K562 (cell line): ENCODE results near the gene NMNAT1. TPM values are rescaled to one million over a fixed set of nuclear protein-coding genes. Genes with fewer than 3 reads are reported as not detected.
"Not testable (repeated sequence)": the region's sequence is repeated elsewhere in the genome, so short reads cannot be mapped to it uniquely, and the experiment has no call there.

Experiments used
- ATAC-seq: fragments of 200-7000 bp; cut with Tn5 transposase; 3 replicates; pipeline ENCODE4 v1.9.1; 2020; ENCODE audit warnings: moderate library complexity
- BruUV-seq: library from RNA; stranded (reverse); fragments of 400-500 nt; replicated peaks from 2 replicates; lab custom pipeline; 2021; lab: Mats Ljungman, UMichigan
- CTCF ChIA-PET: fragments of 300-600 bp; formaldehyde crosslinking; extraction: SDS; loops from one replicate; lab custom pipeline; 2021; ENCODE audit warnings: low intra/inter-chr PET ratio; lab: Yijun Ruan, JAX
- POLR2A ChIA-PET: fragments of 300-600, 350-650 bp; sonication (Branson Sonifier 250); formaldehyde crosslinking; extraction: SDS; loops from one replicate; lab custom pipeline; 2021; ENCODE audit warnings: antibody characterized with exemption, inconsistent platforms; lab: Yijun Ruan, JAX
- DNase-seq, 4 experiments: peaks; one replicate each; pipeline versions ENCODE4 v3.0.0 to v3.0.0-alpha.2; 2011 to 2018; ENCODE audit warnings: low spot score in 3 of 4, mixed read lengths in 3 of 4; ENCODE audit errors: extremely low read depth in 1 of 4
- FAIRE-seq: peaks from 2 replicates; lab custom pipeline; 2011; peaks lifted over from hg19 to GRCh38; lab: Jason Lieb, UNC
- H2AFZ ChIP-seq: 2 replicates; pipeline ENCODE4 v1.6.0; 2011; ENCODE audit warnings: low read depth, low read length, control low read depth, inconsistent platforms
- H3K27ac ChIP-seq: fragments of 200-600 bp; 3 replicates; pipeline ENCODE4 v1.8.0; 2011; ENCODE audit warnings: low read depth, mild to moderate bottlenecking, control low read depth, inconsistent platforms, low read length, moderate library complexity, mixed read lengths; ENCODE audit errors: extremely low read depth
- H3K27me3 ChIP-seq, 2 experiments: fragments of 300-600 bp in 1 of 2; 2 replicates in 1 of 2; 3 replicates in 1 of 2; pipeline versions ENCODE4 v1.6.0 to v1.8.0; 2011; ENCODE audit warnings: inconsistent platforms in 2 of 2, low read length in 2 of 2, mild to moderate bottlenecking in 1 of 2, mixed read lengths in 1 of 2, moderate library complexity in 1 of 2; ENCODE audit not compliant: control insufficient read depth in 2 of 2, insufficient read depth in 2 of 2
- H3K36me3 ChIP-seq: fragments of 300-600 bp; 3 replicates; pipeline ENCODE4 v1.8.0; 2011; ENCODE audit warnings: mild to moderate bottlenecking, low read length, inconsistent platforms; ENCODE audit not compliant: control insufficient read depth, insufficient read depth
- H3K4me1 ChIP-seq, 2 experiments: fragments of 200-600 bp in 1 of 2; replicated peaks in 1 of 2; 2 replicates in 1 of 2; 3 replicates in 1 of 2; pipeline versions ENCODE4 v1.5.1 to v1.8.0; 2011; ENCODE audit warnings: inconsistent platforms in 2 of 2, low read length in 2 of 2, mild to moderate bottlenecking in 1 of 2, mixed read lengths in 1 of 2, moderate library complexity in 1 of 2; ENCODE audit not compliant: control insufficient read depth in 2 of 2, insufficient read depth in 2 of 2
- H3K4me2 ChIP-seq: 2 replicates; pipeline ENCODE4 v1.6.1; 2011; ENCODE audit warnings: low read length, control low read depth, inconsistent platforms, mixed read lengths; ENCODE audit not compliant: insufficient read depth
- H3K4me3 ChIP-seq: fragments of 200-600 bp; sonication (generic), shearing (Covaris generic); 2 replicates; pipeline ENCODE4 v1.5.1; 2016; ENCODE audit warnings: control low read depth, inconsistent platforms
- H3K79me2 ChIP-seq: fragments of 200-600 bp; 3 replicates; pipeline ENCODE4 v1.8.0; 2011; ENCODE audit warnings: low read length, inconsistent platforms; ENCODE audit not compliant: control insufficient read depth, insufficient read depth
- H3K9ac ChIP-seq, 2 experiments: 2 replicates each; pipeline versions ENCODE4 v1.6.0 to v1.6.1; 2011; ENCODE audit warnings: low read depth in 2 of 2, low read length in 2 of 2, control low read depth in 1 of 2, inconsistent platforms in 1 of 2, mild to moderate bottlenecking in 1 of 2, mixed read lengths in 1 of 2; ENCODE audit not compliant: insufficient read depth in 1 of 2
- H3K9me1 ChIP-seq: one replicate; pipeline ENCODE4 v1.6.0; 2011; ENCODE audit warnings: inconsistent platforms, mild to moderate bottlenecking, low read length, moderate library complexity; ENCODE audit not compliant: control insufficient read depth, insufficient read depth
- H3K9me3 ChIP-seq: replicated peaks from 2 replicates; pipeline ENCODE4 v1.5.1; 2011; ENCODE audit warnings: low read depth, low read length, inconsistent platforms; ENCODE audit not compliant: control insufficient read depth, insufficient read depth
- H4K20me1 ChIP-seq: replicated peaks from 2 replicates; pipeline ENCODE4 v1.6.1; 2011; ENCODE audit warnings: low read length, inconsistent platforms, mixed read lengths; ENCODE audit not compliant: control insufficient read depth, insufficient read depth
- ARHGAP35 ChIP-seq: fragments of 450-650 bp; IDR thresholded peaks from 2 replicates; pipeline ENCODE4 v1.6.1; 2018; ENCODE audit not compliant: partially characterized antibody
- CHCHD3 ChIP-seq: fragments of 250-450 bp; sonication (Bioruptor Pico); IDR thresholded peaks from 2 replicates; pipeline ENCODE4 v2.1.2; 2022; ENCODE audit warnings: mild to moderate bottlenecking
- FOXK1 ChIP-seq: sonication (generic); formaldehyde crosslinking; IDR thresholded peaks from 2 replicates; pipeline ENCODE4 v1.8.0; 2022; ENCODE audit warnings: missing genetic modification reagents, mild to moderate bottlenecking, borderline replicate concordance
- JUN ChIP-seq, 2 experiments: sonication (generic) in 1 of 2; formaldehyde crosslinking in 1 of 2; IDR thresholded peaks; 2 replicates each; pipeline versions ENCODE4 v1.6.1 to v1.8.0; 2012 to 2022; ENCODE audit warnings: borderline replicate concordance in 2 of 2, mild to moderate bottlenecking in 2 of 2, improper control_type of control experiment in 1 of 2, low read depth in 1 of 2, low read length in 1 of 2, missing genetic modification reagents in 1 of 2
- KDM4B ChIP-seq, 2 experiments: fragments of 450-650 bp in 1 of 2; sonication (generic) in 1 of 2; IDR thresholded peaks; 2 replicates each; pipeline ENCODE4 v1.6.1; 2016 to 2017; ENCODE audit warnings: borderline replicate concordance in 2 of 2, antibody characterized with exemption in 1 of 2, low read depth in 1 of 2, mild to moderate bottlenecking in 1 of 2
- KLF16 ChIP-seq: IDR thresholded peaks from 2 replicates; pipeline ENCODE4 v1.6.1; 2016; ENCODE audit warnings: antibody characterized with exemption
- ZKSCAN8 ChIP-seq: fragments of 200-800 bp; sonication (Bioruptor generic); IDR thresholded peaks from 2 replicates; pipeline ENCODE4 v1.6.1; 2016; ENCODE audit warnings: missing genetic modification characterization, missing compliant biosample characterization
- WGBS: fragments of 100-300 bp; shearing (Covaris generic); methylation state at CpG from one replicate; pipeline ENCODE4 v1.1.6; 2016; ENCODE audit warnings: low coverage, mixed read lengths; ENCODE audit not compliant: insufficient coverage; ENCODE audit errors: missing lambda C conversion rate; 5-methylcytosine and 5-hydroxymethylcytosine counted together
- in situ Hi-C: fragments of 300-500 bp; cut with MboI; formaldehyde crosslinking; loops from 4 replicates; pipeline ENCODE4 v1.15.0; 2018; ENCODE audit warnings: inconsistent platforms, mixed read lengths
- intact Hi-C: fragments of 100-400 bp; cut with micrococcal nuclease; formaldehyde crosslinking; loops from 2 replicates; pipeline ENCODE4 v1.14.2; 2022
- polyA plus RNA-seq, 8 experiments: library from polyadenylated mRNA; depleted of rRNA in 4 of 8; stranded (reverse) in 5 of 8; unstranded in 3 of 8; fragments of >200 nt; fragmentation: Nextera tagmentation in 2 of 8; fragmentation: Illumina TruSeq in 1 of 8; extraction: Ambion mirVana in 2 of 8; extraction: Trizol in 1 of 8; gene quantifications; 2 replicates each; pipeline versions ENCODE4 v1.2.1 to v1.2.3, GENCODE V29; 2011 to 2014; ENCODE audit warnings: inconsistent platforms in 1 of 8, missing spikeins in 1 of 8
- total RNA-seq, 7 experiments: library from RNA; depleted of rRNA in 6 of 7; stranded (reverse); fragments of >200 nt in 6 of 7; fragmentation: Illumina TruSeq in 2 of 7; extraction: Trizol in 2 of 7; gene quantifications; 2 replicates each; pipeline versions ENCODE4 v1.2.1 to v1.2.3, GENCODE V29; 2011 to 2021; ENCODE audit warnings: low replicate concordance in 1 of 7
- TF ChIP-seq, protein P1 (sequence below): sonication (generic); formaldehyde crosslinking; IDR thresholded peaks from 2 replicates; pipeline ENCODE4 v1.9.0; 2022; ENCODE audit warnings: mild to moderate bottlenecking, missing genetic modification reagents
- TF ChIP-seq, protein P2 (sequence below): fragments of 250-450 bp; sonication (Bioruptor Pico); IDR thresholded peaks from 2 replicates; pipeline ENCODE4 v1.8.0; 2021; ENCODE audit warnings: moderate library complexity, mild to moderate bottlenecking, inconsistent platforms
- TF ChIP-seq, protein P3 (sequence below): fragments of 250-450 bp; sonication (Bioruptor Pico); IDR thresholded peaks from 2 replicates; pipeline ENCODE4 v1.9.0; 2021; ENCODE audit warnings: mild to moderate bottlenecking

The NMNAT1 gene
- total and polyA plus RNA-seq, 9 of the 15 experiments (the other 6 are each of a cell fraction or from before 2014, with no cell fraction given), result 5.1 to 14.6 (median 12.1) TPM

DNA sequence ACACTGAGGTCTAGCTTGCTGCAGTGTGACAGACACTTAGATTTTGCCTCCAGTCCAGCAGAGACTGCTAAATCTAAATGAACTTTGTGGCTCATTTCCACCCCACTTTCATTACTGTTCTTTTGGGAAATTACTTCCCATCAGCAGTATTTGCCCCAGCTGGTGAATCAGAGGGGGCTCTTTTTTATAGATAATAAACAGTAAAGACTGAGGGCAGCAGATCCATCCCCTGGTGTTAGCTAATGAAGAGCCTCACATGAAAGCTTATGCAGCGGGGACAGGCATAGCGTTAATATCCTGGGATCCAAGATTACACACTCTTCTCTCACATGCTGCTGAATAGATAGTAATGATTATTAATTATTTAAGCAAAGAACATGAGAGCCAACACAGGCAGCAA is 26.8 kb upstream of the NMNAT1 start:
- in situ Hi-C loops, result no loop called here
- no peak for DNase-seq
- Histone ChIP-seq H3K4me1 (peaks cover 15 to 16% of the 10 kb centered on the region in 2 experiments), H3K9ac (no peak overlapping the region), H2AFZ (peak overlapping the region; percentile 26; the same call in 1 of the 2 replicates), H3K27me3 (no peaks in the 10 kb centered on the region), H3K4me3 (no peak overlapping the region), H4K20me1 (no peaks in the 10 kb centered on the region), H3K9me3 (no peaks in the 10 kb centered on the region), H3K36me3 (no peaks in the 10 kb centered on the region), H3K27ac (no peak overlapping the region), H3K79me2 (no peaks in the 10 kb centered on the region), H3K9me1 (no peaks in the 10 kb centered on the region), H3K4me2 (no peak overlapping the region)
- ATAC-seq, result no peak
- TF ChIP-seq KDM4B (IDR thresholded peaks at IDR 0.05; ENCODE audit: borderline replicate concordance in 2 of 2, low read depth in 1 of 2) (no peak), FOXK1 (CRISPR knock-in tag) (no peak), CHCHD3 (no peak), KLF16 (no peak), ARHGAP35 (no peak), ZKSCAN8 (CRISPR knock-in tag) (no peak), JUN (IDR thresholded peaks at IDR 0.05; ENCODE audit: borderline replicate concordance, low read depth, low read length) (no peak), JUN (CRISPR knock-in tag; IDR thresholded peaks at IDR 0.05; ENCODE audit: borderline replicate concordance) (no peak)
- TF ChIP-seq, protein P1, sequence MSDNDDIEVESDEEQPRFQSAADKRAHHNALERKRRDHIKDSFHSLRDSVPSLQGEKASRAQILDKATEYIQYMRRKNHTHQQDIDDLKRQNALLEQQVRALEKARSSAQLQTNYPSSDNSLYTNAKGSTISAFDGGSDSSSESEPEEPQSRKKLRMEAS (CRISPR knock-in tag), result no peak
- TF ChIP-seq, protein P2, sequence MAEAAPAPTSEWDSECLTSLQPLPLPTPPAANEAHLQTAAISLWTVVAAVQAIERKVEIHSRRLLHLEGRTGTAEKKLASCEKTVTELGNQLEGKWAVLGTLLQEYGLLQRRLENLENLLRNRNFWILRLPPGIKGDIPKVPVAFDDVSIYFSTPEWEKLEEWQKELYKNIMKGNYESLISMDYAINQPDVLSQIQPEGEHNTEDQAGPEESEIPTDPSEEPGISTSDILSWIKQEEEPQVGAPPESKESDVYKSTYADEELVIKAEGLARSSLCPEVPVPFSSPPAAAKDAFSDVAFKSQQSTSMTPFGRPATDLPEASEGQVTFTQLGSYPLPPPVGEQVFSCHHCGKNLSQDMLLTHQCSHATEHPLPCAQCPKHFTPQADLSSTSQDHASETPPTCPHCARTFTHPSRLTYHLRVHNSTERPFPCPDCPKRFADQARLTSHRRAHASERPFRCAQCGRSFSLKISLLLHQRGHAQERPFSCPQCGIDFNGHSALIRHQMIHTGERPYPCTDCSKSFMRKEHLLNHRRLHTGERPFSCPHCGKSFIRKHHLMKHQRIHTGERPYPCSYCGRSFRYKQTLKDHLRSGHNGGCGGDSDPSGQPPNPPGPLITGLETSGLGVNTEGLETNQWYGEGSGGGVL (CRISPR knock-in tag), result no peak
- TF ChIP-seq, protein P3, sequence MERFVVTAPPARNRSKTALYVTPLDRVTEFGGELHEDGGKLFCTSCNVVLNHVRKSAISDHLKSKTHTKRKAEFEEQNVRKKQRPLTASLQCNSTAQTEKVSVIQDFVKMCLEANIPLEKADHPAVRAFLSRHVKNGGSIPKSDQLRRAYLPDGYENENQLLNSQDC (CRISPR knock-in tag), result no peak
- WGBS, result 75% methylated on average over 2 of the region's 2 CpGs
- ChIA-PET CTCF (no interaction called here), POLR2A (interaction anchor here (2.7 kb wide), 1 partner anchor 12 kb away, joined by 9 read pairs; no protein-coding TSS in a partner anchor)
- BruUV-seq, result no TSS peak
- intact Hi-C loops, result no loop called here
- no peak for FAIRE-seq

DNA sequence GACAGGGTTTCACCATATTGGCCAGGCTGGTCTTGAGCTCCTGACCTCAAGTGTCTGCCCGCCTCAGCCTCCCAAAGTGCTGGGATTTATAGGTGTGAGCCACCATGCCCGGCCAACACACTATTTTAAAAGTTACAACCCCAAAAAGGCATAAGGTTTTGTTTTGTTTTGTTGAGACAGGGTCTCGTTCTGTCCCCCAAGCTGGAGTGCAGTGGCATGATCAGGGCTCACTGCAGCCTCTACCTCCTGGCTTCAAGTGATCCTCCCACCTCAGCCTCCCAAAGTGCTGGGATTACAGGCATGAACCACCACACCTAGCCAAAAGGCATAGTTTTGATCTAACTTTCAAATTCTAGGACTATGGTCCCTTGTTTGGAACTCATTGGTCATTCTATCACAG is 25.8 kb upstream of the NMNAT1 start:
- H3K9ac ChIP-seq, ATAC-seq, H3K27ac ChIP-seq, BruUV-seq, H3K9me1 ChIP-seq, H2AFZ ChIP-seq, H3K79me2 ChIP-seq, H3K4me1 ChIP-seq, in situ Hi-C loops, H4K20me1 ChIP-seq, intact Hi-C loops, H3K36me3 ChIP-seq, FAIRE-seq, CTCF ChIA-PET, H3K4me3 ChIP-seq, H3K27me3 ChIP-seq, DNase-seq, H3K9me3 ChIP-seq, H3K4me2 ChIP-seq: not testable (repeated sequence)
- POLR2A ChIA-PET, result interaction anchor here (0.7 to 2.7 kb wide), 3 partner anchors 9 to 143 kb away, joined by 3 to 9 read pairs (median 4); no protein-coding TSS in a partner anchor
- WGBS, result 31% methylated on average over 3 of the region's 3 CpGs
